Measurements from ENCODE around the gene ICAM3.

DNA sequence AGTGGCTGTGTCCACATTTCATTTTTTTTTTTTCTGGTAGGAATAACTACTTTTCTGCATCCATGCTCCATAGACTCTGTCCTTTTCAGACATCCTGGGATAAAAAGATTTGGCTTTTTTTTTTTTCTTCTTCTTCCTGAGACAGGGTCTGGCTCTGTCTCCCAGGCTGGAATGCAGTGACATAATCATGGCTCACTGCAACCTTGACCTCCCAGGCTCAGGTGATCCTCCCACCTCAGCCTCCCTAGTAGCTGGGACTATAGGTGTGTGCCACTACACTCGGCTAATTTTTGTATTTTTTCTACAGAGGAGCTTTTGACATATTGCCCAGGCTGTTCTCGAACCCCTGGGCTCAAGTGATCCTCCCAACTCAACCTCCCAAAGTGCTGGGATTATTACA is 4.1 kb upstream of the ICAM3 start:
- TF ChIP-seq, protein P1, sequence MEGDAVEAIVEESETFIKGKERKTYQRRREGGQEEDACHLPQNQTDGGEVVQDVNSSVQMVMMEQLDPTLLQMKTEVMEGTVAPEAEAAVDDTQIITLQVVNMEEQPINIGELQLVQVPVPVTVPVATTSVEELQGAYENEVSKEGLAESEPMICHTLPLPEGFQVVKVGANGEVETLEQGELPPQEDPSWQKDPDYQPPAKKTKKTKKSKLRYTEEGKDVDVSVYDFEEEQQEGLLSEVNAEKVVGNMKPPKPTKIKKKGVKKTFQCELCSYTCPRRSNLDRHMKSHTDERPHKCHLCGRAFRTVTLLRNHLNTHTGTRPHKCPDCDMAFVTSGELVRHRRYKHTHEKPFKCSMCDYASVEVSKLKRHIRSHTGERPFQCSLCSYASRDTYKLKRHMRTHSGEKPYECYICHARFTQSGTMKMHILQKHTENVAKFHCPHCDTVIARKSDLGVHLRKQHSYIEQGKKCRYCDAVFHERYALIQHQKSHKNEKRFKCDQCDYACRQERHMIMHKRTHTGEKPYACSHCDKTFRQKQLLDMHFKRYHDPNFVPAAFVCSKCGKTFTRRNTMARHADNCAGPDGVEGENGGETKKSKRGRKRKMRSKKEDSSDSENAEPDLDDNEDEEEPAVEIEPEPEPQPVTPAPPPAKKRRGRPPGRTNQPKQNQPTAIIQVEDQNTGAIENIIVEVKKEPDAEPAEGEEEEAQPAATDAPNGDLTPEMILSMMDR (conservative IDR thresholded peaks at IDR 0.05; ENCODE audit: low read length): no peak
- TF ChIP-seq EZH2phosphoT487 (IDR thresholded peaks at IDR 0.05; ENCODE audit: borderline replicate concordance): no peak

All from Loucy (cell line).